HepG2 (cell line): ENCODE data around the gene NIN. TPM values are rescaled to one million over a fixed set of nuclear protein-coding genes. Genes with fewer than 3 reads are reported as not detected.

Source experiments
- HCFC1 ChIP-seq: fragments of 150-350 bp; IDR thresholded peaks from 2 replicates; pipeline ENCODE4 v1.6.1; 2014; ENCODE audit warnings: low read depth, low read length
- polyA plus RNA-seq, 8 experiments: library from polyadenylated mRNA; depleted of rRNA in 3 of 8; stranded (reverse) in 7 of 8; unstranded in 1 of 8; fragments of >200 nt; fragmentation: Illumina TruSeq in 4 of 8; extraction: Trizol in 4 of 8; gene quantifications; 2 replicates each; pipeline versions ENCODE4 v1.2.1 to v1.2.3, GENCODE V29; 2011 to 2016; ENCODE audit warnings: low read depth in 4 of 8, missing spikeins in 1 of 8, mixed read lengths in 1 of 8; ENCODE audit not compliant: insufficient read depth in 1 of 8
- total RNA-seq, 5 experiments: library from RNA; depleted of rRNA; stranded (reverse); fragments of >200 nt; fragmentation: Illumina TruSeq; extraction: Trizol; gene quantifications; 2 replicates each; pipeline ENCODE4 v1.2.3, GENCODE V29; 2016; ENCODE audit warnings: low read depth in 1 of 5
- TF ChIP-seq, protein P1 (sequence below): sonication (generic); formaldehyde crosslinking; IDR thresholded peaks from 2 replicates; pipeline ENCODE4 v1.4.0; 2020; ENCODE audit warnings: mild to moderate bottlenecking, missing genetic modification reagents
- TF ChIP-seq, protein P2 (sequence below), 2 experiments: fragments of 450-650 bp in 1 of 2; sonication (generic) in 1 of 2; formaldehyde crosslinking in 1 of 2; IDR thresholded peaks; 2 replicates each; pipeline versions ENCODE4 v1.6.1 to v1.8.0; 2016 to 2022; ENCODE audit warnings: antibody characterized with exemption in 1 of 2, mild to moderate bottlenecking in 1 of 2, missing genetic modification reagents in 1 of 2
- TF ChIP-seq, protein P3 (sequence below): sonication (generic); formaldehyde crosslinking; conservative IDR thresholded peaks from 2 replicates; pipeline ENCODE4 v1.4.0; 2020; ENCODE audit warnings: missing genetic modification reagents

Gene NIN
- total and polyA plus RNA-seq, 2 of the 13 experiments (the other 11 are each of a cell fraction or from before 2014, with no cell fraction given) = 2.8 to 9.7 TPM

DNA sequence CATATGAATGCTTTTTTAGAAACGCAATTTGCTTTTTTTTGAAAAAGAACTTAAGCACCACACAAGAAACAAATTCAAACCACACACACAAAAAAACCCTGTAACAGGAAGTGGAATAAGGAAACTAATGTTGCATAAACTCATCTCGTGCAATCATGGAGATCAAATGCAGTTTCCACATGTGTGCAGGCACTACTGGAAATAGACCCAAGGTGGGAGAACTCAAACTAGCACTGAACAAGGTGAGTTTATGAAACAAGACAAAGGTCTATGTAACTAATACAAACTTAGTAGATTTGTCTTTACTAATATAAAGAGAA, 17.5 kb downstream of the NIN start (continued):
- TF ChIP-seq, protein P1, sequence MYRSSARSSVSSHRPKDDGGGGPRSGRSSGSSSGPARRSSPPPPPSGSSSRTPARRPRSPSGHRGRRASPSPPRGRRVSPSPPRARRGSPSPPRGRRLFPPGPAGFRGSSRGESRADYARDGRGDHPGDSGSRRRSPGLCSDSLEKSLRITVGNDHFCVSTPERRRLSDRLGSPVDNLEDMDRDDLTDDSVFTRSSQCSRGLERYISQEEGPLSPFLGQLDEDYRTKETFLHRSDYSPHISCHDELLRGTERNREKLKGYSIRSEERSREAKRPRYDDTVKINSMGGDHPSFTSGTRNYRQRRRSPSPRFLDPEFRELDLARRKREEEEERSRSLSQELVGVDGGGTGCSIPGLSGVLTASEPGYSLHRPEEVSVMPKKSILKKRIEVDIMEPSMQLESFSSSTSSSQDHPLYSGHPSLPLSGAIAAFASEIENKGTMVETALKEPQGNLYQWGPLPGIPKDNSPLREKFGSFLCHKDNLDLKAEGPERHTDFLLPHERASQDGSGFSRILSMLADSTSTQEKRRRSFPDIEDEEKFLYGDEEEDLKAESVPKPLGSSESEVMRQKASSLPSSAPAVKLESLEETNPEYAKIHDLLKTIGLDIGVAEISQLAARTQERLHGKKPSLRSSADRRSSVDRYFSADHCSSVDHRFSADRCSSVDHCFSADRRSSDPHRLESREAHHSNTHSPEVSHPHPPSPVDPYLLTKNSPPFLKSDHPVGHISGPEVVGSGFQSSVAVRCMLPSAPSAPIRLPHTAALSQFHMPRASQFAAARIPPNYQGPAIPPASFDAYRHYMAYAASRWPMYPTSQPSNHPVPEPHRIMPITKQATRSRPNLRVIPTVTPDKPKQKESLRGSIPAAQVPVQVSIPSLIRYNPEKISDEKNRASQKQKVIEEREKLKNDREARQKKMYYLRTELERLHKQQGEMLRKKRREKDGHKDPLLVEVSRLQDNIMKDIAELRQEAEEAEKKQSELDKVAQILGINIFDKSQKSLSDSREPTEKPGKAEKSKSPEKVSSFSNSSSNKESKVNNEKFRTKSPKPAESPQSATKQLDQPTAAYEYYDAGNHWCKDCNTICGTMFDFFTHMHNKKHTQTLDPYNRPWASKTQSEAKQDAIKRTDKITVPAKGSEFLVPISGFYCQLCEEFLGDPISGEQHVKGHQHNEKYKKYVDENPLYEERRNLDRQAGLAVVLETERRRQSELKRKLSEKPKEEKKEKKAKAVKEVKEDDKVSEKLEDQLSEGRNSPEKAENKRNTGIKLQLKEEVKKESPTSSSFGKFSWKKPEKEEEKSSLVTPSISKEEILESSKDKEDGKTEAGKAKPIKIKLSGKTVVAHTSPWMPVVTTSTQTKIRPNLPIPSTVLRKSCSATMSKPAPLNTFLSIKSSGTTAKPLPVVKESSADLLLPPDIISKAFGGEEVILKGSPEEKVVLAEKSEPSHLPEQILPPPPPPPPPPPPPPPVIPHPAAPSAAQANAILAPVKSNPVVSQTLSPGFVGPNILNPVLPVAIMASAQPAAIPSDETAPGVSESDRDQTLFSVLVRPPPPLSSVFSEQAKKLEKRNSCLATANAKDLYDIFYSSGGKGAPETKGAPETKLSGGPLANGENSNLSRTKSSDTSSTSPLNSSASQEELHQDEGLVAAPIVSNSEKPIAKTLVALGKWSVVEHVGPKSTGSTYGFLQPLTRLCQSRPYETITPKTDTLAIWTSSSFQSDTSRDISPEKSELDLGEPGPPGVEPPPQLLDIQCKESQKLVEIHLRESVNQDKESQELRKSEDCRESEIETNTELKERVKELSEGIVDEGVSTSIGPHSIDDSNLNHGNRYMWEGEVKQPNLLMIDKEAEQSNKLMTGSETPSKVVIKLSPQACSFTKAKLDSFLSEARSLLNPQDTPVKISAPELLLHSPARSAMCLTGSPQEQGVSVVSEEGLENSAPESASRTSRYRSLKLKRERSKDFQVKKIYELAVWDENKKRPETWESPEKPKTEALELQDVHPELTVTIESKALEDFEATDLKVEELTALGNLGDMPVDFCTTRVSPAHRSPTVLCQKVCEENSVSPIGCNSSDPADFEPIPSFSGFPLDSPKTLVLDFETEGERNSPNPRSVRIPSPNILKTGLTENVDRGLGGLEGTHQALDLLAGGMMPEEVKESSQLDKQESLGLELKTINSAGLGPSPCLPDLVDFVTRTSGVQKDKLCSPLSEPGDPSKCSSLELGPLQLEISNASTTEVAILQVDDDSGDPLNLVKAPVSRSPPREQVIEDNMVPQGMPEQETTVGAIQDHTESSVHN = no peak
- TF ChIP-seq, protein P2, sequence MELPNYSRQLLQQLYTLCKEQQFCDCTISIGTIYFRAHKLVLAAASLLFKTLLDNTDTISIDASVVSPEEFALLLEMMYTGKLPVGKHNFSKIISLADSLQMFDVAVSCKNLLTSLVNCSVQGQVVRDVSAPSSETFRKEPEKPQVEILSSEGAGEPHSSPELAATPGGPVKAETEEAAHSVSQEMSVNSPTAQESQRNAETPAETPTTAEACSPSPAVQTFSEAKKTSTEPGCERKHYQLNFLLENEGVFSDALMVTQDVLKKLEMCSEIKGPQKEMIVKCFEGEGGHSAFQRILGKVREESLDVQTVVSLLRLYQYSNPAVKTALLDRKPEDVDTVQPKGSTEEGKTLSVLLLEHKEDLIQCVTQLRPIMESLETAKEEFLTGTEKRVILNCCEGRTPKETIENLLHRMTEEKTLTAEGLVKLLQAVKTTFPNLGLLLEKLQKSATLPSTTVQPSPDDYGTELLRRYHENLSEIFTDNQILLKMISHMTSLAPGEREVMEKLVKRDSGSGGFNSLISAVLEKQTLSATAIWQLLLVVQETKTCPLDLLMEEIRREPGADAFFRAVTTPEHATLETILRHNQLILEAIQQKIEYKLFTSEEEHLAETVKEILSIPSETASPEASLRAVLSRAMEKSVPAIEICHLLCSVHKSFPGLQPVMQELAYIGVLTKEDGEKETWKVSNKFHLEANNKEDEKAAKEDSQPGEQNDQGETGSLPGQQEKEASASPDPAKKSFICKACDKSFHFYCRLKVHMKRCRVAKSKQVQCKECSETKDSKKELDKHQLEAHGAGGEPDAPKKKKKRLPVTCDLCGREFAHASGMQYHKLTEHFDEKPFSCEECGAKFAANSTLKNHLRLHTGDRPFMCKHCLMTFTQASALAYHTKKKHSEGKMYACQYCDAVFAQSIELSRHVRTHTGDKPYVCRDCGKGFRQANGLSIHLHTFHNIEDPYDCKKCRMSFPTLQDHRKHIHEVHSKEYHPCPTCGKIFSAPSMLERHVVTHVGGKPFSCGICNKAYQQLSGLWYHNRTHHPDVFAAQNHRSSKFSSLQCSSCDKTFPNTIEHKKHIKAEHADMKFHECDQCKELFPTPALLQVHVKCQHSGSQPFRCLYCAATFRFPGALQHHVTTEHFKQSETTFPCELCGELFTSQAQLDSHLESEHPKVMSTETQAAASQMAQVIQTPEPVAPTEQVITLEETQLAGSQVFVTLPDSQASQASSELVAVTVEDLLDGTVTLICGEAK (IDR thresholded peaks at IDR 0.05) = no peak
- TF ChIP-seq, protein P2 (CRISPR knock-in tag; IDR thresholded peaks at IDR 0.05) = no peak
- TF ChIP-seq, protein P3, sequence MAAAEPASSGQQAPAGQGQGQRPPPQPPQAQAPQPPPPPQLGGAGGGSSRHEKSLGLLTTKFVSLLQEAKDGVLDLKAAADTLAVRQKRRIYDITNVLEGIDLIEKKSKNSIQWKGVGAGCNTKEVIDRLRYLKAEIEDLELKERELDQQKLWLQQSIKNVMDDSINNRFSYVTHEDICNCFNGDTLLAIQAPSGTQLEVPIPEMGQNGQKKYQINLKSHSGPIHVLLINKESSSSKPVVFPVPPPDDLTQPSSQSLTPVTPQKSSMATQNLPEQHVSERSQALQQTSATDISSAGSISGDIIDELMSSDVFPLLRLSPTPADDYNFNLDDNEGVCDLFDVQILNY (CRISPR knock-in tag) = no peak
- no peak for TF ChIP-seq HCFC1
